ENCODE results near the gene DAGLA. TPM values are rescaled to one million over a fixed set of nuclear protein-coding genes. Genes with fewer than 3 reads are reported as not detected.

DAGLA gene
- total RNA-seq, 1 donor from 2014 or later: 0.18 TPM

DNA sequence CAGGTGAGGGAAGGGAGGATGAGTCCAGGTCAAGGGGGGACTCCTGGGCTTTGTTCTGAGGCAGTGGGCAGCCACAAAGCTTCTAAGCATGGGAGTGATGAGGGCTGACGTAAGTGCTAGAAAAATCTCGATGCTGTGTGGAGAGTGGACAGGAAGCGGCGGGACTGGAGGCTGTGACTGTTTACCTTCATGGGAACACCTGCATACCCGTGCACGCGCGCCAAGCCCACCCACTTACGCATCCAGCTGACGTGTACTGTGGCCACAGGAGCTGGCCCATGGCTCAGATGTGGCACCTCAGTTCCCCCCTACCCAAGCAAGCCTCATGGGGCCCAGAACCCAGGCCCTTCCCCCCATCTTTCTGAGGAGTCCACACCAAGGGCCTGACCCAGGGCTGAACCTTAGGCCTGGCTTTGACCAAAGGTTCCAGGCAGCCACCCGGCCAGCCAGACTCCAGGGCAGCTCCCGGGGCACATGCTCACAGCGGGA lies 86.2 kb downstream of the DAGLA start:
- H3K9me3 Mint-ChIP-seq: no peaks in the 10 kb centered on the region
- no peaks in the 10 kb centered on the region for H3K4me1 Mint-ChIP-seq (ENCODE audit: low read depth)
- intact Hi-C loops (cut with micrococcal nuclease): no loop called here
- no peak overlapping the region for H3K4me3 Mint-ChIP-seq
- DNase-seq (ENCODE audit: low spot score): no peak
- H3K27ac Mint-ChIP-seq: no peak overlapping the region
- no peaks in the 10 kb centered on the region for H3K27me3 Mint-ChIP-seq (ENCODE audit: insufficient read depth)
- H3K36me3 Mint-ChIP-seq (ENCODE audit: low read depth): no peaks in the 10 kb centered on the region

DNA sequence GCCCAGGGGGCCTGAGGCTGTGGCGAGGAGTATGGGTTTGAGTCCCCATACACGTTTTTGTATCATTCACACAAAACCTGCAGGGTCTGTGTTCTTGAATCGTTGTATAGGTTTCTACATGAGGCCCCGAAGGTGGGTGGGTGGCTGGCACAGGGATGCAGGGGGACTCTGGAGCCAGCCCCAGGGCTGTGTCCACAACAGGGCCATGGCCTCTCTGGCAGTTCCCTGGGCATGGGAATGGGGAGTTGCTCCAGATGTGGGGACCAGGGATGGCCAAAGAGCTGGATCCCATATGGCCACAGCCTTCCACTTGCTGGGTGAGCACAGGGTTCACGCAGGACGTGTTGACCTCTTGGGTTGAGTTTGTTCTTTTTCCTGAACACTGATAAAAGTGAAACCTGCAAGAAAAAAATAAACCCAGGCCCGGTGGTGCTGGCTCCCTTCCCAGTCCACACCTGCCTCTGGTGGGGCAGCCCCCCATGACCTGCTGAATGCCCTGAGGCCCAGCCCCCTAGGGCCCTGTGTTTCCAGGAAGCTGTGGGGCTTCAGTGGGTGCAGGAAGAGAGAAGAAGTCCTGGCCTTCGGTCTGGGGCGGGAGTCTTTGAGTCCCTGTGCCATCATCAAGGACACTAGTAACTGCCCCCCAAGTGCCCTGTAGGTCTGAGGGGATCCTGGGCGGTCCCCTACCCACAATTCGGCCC lies 88.3 kb downstream of the DAGLA start:
- Mint-ChIP-seq H3K27ac (no peak overlapping the region), H3K27me3 (ENCODE audit: insufficient read depth) (no peaks in the 10 kb centered on the region), H3K9me3 (no peaks in the 10 kb centered on the region), H3K4me1 (ENCODE audit: low read depth) (no peaks in the 10 kb centered on the region), H3K4me3 (no peak overlapping the region), H3K36me3 (ENCODE audit: low read depth) (no peaks in the 10 kb centered on the region)
- intact Hi-C loops (cut with micrococcal nuclease): no loop called here
- no peak for DNase-seq (ENCODE audit: low spot score)

DNA sequence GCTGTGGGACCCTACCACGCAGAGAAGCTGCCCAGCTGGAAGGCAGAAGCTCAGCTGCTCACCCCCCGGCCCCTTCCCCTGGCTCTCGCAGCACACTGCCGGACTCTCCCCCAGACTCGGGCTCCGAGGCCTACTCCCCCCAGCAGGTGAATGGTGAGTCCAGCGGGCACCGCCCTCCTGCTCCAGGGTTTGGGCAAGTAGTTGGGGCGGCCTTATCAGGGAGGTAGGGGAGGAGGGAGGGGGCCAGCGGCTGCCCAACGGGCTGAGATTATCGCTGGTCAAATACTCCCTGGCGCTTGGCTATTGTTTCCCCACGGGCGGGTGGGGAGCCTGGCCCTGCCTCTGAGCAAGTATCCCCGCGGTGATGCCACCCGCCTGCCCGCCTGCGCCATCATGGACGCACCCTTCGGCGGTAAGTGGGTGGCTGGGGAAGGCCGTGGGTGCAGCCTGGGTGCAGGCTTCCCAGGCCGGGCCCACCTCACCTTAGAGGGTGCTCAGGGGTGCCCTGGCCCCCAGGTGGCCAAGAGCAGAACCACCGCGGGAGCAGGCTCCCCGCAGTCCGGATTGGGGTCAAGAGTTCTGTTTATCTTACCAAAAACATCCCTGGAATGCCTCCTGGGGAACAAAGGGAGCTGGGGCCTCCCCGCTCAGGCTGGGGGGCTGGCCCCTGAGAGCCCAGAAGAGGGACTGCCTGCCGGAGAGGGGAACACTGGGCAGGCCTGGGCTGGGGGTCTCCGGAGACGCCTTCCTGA lies 89.2 kb downstream of the DAGLA start:
- Mint-ChIP-seq H3K27me3 (ENCODE audit: insufficient read depth) (no peaks in the 10 kb centered on the region), H3K27ac (no peak overlapping the region), H3K4me1 (ENCODE audit: low read depth) (no peaks in the 10 kb centered on the region), H3K36me3 (ENCODE audit: low read depth) (no peaks in the 10 kb centered on the region), H3K9me3 (no peaks in the 10 kb centered on the region), H3K4me3 (no peak overlapping the region)
- no peak for DNase-seq (ENCODE audit: low spot score)
- intact Hi-C loops (cut with micrococcal nuclease): no loop called here

DNA sequence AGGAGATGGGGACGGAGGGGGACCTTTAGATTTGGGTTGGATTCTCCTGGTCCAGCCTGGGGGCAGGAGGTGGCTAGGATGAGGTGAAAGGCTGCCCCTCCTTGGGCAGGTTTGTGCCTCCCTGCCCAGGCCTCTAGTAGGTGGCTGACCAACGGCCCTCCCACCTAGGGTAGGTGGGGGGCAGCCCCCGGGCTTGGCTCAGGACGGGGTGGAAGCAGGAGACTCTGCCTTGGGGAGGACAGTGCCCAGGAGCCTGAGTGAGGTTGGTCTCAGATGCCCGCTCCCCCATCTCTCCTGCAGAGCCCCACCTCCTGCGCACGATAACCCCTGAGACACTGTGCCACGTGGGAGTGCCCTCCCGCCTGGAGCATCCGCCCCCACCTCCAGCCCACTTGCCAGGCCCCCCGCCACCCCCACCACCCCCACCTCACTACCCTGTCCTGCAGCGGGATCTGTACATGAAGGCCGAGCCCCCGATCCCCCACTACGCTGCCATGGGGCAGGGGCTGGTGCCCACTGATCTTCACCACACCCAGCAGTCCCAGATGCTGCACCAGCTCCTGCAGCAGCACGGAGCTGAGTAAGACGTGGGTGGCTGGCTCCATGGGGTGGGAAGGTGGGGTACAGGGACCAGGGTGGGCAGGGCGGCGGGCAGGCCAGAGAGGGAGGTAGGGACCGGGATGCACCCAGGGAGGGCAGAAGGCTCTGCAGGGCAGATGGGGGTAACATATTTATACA lies 89.9 kb downstream of the DAGLA start:
- intact Hi-C loops (cut with micrococcal nuclease): no loop called here
- DNase-seq (ENCODE audit: low spot score): no peak
- no peaks in the 10 kb centered on the region for H3K9me3 Mint-ChIP-seq
- H3K4me3 Mint-ChIP-seq: no peak overlapping the region
- H3K36me3 Mint-ChIP-seq (ENCODE audit: low read depth): no peaks in the 10 kb centered on the region
- no peak overlapping the region for H3K27ac Mint-ChIP-seq
- no peaks in the 10 kb centered on the region for H3K27me3 Mint-ChIP-seq (ENCODE audit: insufficient read depth)
- no peaks in the 10 kb centered on the region for H3K4me1 Mint-ChIP-seq (ENCODE audit: low read depth)

DNA sequence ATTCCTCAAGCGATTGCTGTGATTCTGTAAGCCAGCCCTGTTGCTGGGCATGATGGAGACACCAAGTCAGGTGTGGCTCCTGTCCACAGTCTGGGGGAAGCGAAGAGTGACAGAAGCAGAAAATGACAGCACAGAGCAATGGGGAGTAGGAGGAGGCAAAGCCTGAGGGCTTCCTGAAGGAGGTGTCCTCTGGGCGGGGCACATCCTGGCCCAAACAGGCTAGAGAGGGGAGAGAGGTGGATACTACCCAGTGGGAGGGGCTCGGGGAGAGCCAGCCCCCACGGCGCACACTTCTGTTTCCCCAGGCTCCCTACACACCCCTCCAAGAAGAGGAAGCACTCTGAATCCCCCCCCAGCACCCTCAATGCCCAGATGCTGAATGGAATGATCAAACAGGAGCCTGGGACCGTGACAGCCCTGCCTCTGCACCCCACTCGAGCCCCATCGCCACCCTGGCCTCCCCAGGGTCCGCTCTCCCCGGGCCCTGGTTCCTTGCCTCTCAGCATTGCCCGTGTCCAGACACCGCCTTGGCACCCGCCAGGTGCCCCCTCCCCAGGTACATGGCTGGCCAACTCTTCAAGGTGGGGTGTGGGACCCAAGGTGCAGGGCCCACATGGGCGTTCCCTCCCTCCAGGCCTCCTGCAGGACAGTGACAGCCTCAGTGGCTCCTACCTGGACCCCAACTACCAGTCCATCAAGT lies 91.2 kb downstream of the DAGLA start:
- no peaks in the 10 kb centered on the region for H3K27me3 Mint-ChIP-seq (ENCODE audit: insufficient read depth)
- H3K27ac Mint-ChIP-seq: no peak overlapping the region

DNA sequence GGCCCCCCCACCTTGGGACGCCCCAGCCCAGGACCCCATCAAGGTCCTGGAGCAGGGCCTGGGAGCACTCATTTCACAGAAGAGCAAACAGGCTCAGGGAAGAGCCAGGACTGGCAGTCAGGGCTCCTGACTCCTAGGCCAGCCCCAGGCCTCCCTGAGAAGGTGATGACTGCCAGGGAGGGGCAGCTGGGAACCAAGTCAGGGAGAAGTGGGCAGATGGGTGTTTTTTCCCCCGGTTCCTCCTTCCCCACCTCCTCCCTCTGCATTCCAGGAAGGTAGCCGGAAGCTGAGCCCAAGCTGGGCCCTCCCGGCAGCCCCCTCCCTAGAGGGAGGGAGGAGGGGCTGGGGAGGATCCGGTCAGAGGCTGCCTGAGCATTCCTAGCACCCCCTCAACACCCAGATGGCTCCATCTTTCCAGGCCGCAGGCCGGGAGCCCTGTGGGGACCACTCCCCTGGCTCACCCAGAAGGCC lies 91.8 kb downstream of the DAGLA start:
- Mint-ChIP-seq H3K27ac (peak overlapping the region; percentile 40), H3K9me3 (no peaks in the 10 kb centered on the region), H3K36me3 (ENCODE audit: low read depth) (no peaks in the 10 kb centered on the region), H3K4me3 (no peak overlapping the region), H3K4me1 (ENCODE audit: low read depth) (no peaks in the 10 kb centered on the region), H3K27me3 (ENCODE audit: insufficient read depth) (no peaks in the 10 kb centered on the region)
- intact Hi-C loops (cut with micrococcal nuclease): no loop called here
- DNase-seq (ENCODE audit: low spot score): no peak

More for the DNA sequence above, 91.2 kb downstream of the DAGLA start:
- Mint-ChIP-seq H3K9me3 (no peaks in the 10 kb centered on the region), H3K4me3 (no peak overlapping the region), H3K36me3 (ENCODE audit: low read depth) (no peaks in the 10 kb centered on the region), H3K4me1 (ENCODE audit: low read depth) (no peaks in the 10 kb centered on the region)
- no peak for DNase-seq (ENCODE audit: low spot score)
- intact Hi-C loops (cut with micrococcal nuclease): no loop called here

DNA sequence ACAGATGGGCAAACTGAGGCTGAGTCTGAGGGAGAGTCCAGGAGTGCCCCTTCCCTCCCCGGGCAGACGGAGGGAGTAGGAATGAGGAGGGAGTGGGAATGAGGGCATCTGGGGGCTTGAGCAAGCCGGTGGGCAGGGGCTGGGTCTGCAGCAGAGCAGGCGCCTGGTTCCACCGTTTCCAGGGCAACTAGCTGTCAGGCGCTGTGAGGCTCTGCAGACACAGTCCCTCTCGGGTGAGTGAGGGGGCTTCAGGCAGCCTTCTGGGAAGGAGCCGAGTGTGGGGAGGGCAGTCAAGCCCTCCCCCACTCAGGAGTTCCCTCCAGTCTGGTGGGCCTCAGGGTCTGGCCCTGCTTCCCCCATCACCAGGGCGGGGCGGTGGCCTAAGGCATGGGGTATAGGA lies 93.2 kb downstream of the DAGLA start:
- H3K4me3 Mint-ChIP-seq: no peak overlapping the region
- H3K27me3 Mint-ChIP-seq (ENCODE audit: insufficient read depth): no peaks in the 10 kb centered on the region
- no peaks in the 10 kb centered on the region for H3K9me3 Mint-ChIP-seq
- H3K36me3 Mint-ChIP-seq (ENCODE audit: low read depth): no peaks in the 10 kb centered on the region
- peaks cover 8% of the 10 kb centered on the region for H3K4me1 Mint-ChIP-seq (ENCODE audit: low read depth)
- no peak overlapping the region for H3K27ac Mint-ChIP-seq
- intact Hi-C loops (cut with micrococcal nuclease): no loop called here
- no peak for DNase-seq (ENCODE audit: low spot score)

DNA sequence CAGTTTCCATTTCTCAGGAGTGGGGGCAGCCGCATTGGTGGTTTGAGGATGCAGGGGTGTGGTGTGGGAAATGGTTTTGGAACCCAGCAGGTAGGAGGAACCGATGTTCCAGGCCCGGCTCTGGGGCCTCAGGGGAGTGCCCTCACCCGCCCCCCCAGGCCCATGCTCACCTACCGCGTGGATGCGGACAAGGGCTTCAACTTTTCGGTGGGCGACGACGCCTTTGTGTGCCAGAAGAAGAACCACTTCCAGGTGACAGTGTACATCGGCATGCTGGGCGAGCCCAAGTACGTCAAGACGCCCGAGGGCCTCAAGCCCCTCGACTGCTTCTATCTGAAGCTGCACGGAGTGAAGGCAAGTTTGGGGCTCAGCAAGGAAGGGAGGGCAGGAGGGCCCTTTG lies 93.6 kb downstream of the DAGLA start:
- H3K4me3 Mint-ChIP-seq: no peak overlapping the region
- no peak for DNase-seq (ENCODE audit: low spot score)
- H3K36me3 Mint-ChIP-seq (ENCODE audit: low read depth): no peaks in the 10 kb centered on the region
- H3K27me3 Mint-ChIP-seq (ENCODE audit: insufficient read depth): no peaks in the 10 kb centered on the region
- no peaks in the 10 kb centered on the region for H3K9me3 Mint-ChIP-seq
- no peak overlapping the region for H3K27ac Mint-ChIP-seq
- intact Hi-C loops (cut with micrococcal nuclease): no loop called here
- peaks cover 8% of the 10 kb centered on the region for H3K4me1 Mint-ChIP-seq (ENCODE audit: low read depth)

DNA sequence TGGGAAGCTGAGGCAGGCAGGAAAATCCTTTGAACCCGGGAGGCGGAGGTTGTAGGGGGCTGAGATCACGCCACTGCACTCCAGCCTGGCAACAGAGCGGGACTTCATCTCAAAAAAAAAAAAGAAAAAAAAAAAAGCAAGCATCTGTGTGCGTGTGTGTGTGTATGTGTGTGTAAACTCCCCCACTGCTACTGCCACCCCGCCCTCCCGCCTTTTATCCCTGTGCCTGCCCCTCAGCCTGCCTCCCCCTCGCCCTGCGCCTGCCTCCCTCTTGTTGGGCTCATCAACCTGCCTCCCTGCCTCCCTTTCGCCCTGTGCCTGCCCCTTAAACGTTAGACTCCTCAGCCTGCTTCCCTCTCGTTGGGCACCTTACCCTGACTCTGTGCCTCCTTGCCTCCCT lies 94.2 kb downstream of the DAGLA start:
- Mint-ChIP-seq H3K36me3 (ENCODE audit: low read depth) (no peaks in the 10 kb centered on the region), H3K27ac (no peak overlapping the region), H3K27me3 (ENCODE audit: insufficient read depth) (no peaks in the 10 kb centered on the region), H3K9me3 (no peaks in the 10 kb centered on the region), H3K4me1 (ENCODE audit: low read depth) (peaks cover 8% of the 10 kb centered on the region), H3K4me3 (no peak overlapping the region)
- intact Hi-C loops (cut with micrococcal nuclease): no loop called here
- DNase-seq (ENCODE audit: low spot score): no peak

DNA sequence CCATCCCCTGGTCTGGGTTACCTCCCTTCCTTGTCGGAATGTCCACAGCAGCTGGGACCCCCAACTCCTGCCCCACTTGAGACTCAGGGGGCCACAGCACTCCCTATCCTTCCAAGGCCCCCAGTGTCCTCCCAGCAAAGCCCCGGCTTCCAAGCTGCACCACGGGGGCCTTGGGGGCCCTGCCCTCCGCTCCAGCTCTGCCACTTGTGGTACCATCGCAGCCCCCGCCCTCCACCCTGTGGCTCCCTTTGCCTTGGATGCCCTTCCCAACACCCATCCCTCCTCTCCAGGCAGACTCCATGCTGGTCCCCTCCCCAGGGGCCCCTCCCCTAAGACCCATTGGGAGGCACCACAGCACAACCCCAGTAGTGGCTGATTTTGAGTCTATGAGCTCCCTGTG lies 94.9 kb downstream of the DAGLA start:
- H3K4me1 Mint-ChIP-seq (ENCODE audit: low read depth): peaks cover 8% of the 10 kb centered on the region
- H3K36me3 Mint-ChIP-seq (ENCODE audit: low read depth): no peaks in the 10 kb centered on the region
- no peak for DNase-seq (ENCODE audit: low spot score)
- H3K9me3 Mint-ChIP-seq: no peaks in the 10 kb centered on the region
- H3K27ac Mint-ChIP-seq: no peak overlapping the region
- H3K4me3 Mint-ChIP-seq: no peak overlapping the region
- no peaks in the 10 kb centered on the region for H3K27me3 Mint-ChIP-seq (ENCODE audit: insufficient read depth)
- intact Hi-C loops (cut with micrococcal nuclease): no loop called here

DNA sequence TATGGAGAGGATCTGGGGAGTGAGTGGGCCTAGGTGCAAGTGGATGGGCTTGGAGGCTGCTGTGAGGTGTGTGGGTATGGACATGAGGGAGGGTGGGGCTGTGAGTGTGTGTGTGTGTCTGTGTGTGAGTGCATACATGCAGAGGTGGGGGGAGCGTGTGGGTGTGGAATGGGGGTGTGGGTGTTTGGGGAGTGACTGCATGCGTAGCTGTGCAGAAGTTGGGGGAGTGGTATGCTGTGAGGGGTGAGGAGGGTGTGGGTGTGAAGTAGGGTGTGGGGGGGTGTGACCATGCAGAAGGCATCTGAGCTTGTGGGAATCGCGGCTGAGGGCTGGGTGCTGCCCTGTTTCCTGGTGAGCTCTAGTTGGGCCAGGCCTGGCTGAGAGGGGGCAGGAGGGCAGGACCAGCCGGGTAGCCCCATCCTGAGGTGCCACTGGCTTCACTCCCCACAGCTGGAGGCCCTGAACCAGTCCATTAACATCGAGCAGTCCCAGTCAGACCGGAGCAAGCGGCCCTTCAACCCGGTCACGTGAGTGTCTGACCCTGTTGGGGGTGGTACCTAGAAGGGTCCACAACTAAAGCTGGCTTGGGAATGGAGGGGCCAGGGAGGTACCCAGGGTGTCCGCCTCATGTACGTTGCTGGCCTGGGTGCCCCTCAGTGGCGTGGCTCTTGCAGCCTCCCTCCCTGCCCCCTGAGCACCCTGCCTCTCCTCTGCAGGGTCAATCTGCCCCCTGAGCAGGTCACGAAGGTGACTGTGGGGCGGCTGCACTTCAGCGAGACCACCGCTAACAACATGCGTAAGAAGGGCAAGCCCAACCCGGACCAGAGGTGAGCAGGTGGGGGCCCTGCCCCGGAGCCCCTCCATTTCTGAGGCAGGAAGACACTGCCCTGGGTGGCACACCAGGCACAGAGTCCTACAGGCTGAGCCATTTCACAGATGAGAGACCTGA lies 95.7 kb downstream of the DAGLA start:
- Mint-ChIP-seq H3K4me1 (ENCODE audit: low read depth) (peaks cover 8% of the 10 kb centered on the region), H3K4me3 (no peak overlapping the region), H3K27ac (no peak overlapping the region), H3K27me3 (ENCODE audit: insufficient read depth) (no peaks in the 10 kb centered on the region), H3K36me3 (ENCODE audit: low read depth) (no peaks in the 10 kb centered on the region), H3K9me3 (no peaks in the 10 kb centered on the region)
- DNase-seq (ENCODE audit: low spot score): no peak
- intact Hi-C loops (cut with micrococcal nuclease): loop anchor here (1.0 kb wide), 1 partner anchor 24 kb away; the partner anchor contains the start of gene MYRF
